22Rv1 (cell line): ENCODE measurements around the gene TBC1D22A.

Experiments used
- H3K27ac ChIP-seq: fragments of 450-650 bp; 2 replicates; pipeline ENCODE4 v1.5.1; 2017
- ZFX ChIP-seq: fragments of 450-650 bp; IDR thresholded peaks from 2 replicates; pipeline ENCODE4 v1.6.1; 2017; ENCODE audit warnings: antibody characterized with exemption, borderline replicate concordance
- TF ChIP-seq, protein P1 (sequence below): fragments of 450-650 bp; IDR thresholded peaks from 2 replicates; pipeline ENCODE4 v1.5.1; 2017; ENCODE audit warnings: mild to moderate bottlenecking

Gene TBC1D22A

GRCh38 chr22:46801331-46801811 lies 38.9 kb downstream of the TBC1D22A start:
- no peak overlapping the region for H3K27ac ChIP-seq
- TF ChIP-seq, protein P1, sequence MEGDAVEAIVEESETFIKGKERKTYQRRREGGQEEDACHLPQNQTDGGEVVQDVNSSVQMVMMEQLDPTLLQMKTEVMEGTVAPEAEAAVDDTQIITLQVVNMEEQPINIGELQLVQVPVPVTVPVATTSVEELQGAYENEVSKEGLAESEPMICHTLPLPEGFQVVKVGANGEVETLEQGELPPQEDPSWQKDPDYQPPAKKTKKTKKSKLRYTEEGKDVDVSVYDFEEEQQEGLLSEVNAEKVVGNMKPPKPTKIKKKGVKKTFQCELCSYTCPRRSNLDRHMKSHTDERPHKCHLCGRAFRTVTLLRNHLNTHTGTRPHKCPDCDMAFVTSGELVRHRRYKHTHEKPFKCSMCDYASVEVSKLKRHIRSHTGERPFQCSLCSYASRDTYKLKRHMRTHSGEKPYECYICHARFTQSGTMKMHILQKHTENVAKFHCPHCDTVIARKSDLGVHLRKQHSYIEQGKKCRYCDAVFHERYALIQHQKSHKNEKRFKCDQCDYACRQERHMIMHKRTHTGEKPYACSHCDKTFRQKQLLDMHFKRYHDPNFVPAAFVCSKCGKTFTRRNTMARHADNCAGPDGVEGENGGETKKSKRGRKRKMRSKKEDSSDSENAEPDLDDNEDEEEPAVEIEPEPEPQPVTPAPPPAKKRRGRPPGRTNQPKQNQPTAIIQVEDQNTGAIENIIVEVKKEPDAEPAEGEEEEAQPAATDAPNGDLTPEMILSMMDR, result no peak

GRCh38 chr22:46801826-46802607 lies 39.6 kb downstream of the TBC1D22A start:
- TF ChIP-seq ZFX, result no peak
- TF ChIP-seq, protein P1, result no peak
- no peak overlapping the region for H3K27ac ChIP-seq

DNA sequence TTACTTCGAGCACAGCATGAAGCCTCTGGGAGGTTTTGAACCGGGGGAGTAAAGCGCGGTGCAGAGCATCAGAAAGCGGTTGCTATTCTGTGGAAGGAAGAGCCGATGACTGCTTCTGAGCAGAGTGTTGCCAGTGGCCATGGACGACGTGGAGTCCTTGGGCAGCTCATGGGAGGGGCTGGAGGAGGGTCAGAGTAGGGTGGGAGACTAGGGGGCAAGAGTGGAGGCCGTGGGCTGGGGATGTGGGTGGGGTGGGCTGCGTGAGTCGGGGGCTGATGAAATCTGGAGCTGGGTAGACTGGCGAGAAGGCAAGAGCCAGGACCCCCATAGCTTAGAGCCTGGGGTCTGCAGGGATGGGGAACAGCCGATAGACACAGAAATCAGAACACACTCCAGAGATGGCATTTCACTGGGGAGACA lies 40.2 kb downstream of the TBC1D22A start:
- TF ChIP-seq, protein P1, result no peak
- H3K27ac ChIP-seq, result no peak overlapping the region

GRCh38 chr22:46803031-46803880 lies 40.8 kb downstream of the TBC1D22A start:
- no peak overlapping the region for H3K27ac ChIP-seq
- no peak for TF ChIP-seq ZFX
- TF ChIP-seq, protein P1, result peak; percentile 98

GRCh38 chr22:46803936-46804335 lies 41.5 kb downstream of the TBC1D22A start:
- H3K27ac ChIP-seq, result no peak overlapping the region
- no peak for TF ChIP-seq ZFX
- TF ChIP-seq, protein P1, result no peak

- H3K27ac ChIP-seq, result no peak overlapping the region
- no peak for TF ChIP-seq ZFX
- TF ChIP-seq, protein P1, result no peak
Observed at GRCh38 chr22:46806794-46807193, 44.3 kb downstream of the TBC1D22A start.

- H3K27ac ChIP-seq, result no peak overlapping the region
- TF ChIP-seq ZFX, result no peak
- TF ChIP-seq, protein P1, result no peak
Observed at GRCh38 chr22:46807458-46807857, 45.0 kb downstream of the TBC1D22A start.
